BJ (cell line): ENCODE results near the gene HJURP. TPM values are rescaled to one million over a fixed set of nuclear protein-coding genes. Genes with fewer than 3 reads are reported as not detected.
"Not testable (repeated sequence)": the region's sequence is repeated elsewhere in the genome, so short reads cannot be mapped to it uniquely, and the experiment has no call there.

Experiments
- CTCF ChIA-PET: fragments of 350-600 bp; formaldehyde crosslinking; extraction: SDS; loops from one replicate; lab custom pipeline; 2021; ENCODE audit warnings: antibody characterized with exemption, inconsistent platforms; lab: Yijun Ruan, JAX
- POLR2A ChIA-PET: fragments of 300-600 bp; sonication (Branson Sonifier 250); formaldehyde crosslinking; extraction: SDS; loops from one replicate; lab custom pipeline; 2021; ENCODE audit warnings: antibody characterized with exemption; lab: Charles Lee
- DNase-seq: peaks from one replicate; pipeline ENCODE4 v3.0.0-alpha.2; 2011; ENCODE audit warnings: low read depth
- H3K27me3 ChIP-seq: 2 replicates; pipeline ENCODE4 v1.6.0; 2011; ENCODE audit warnings: low read length; ENCODE audit not compliant: control insufficient read depth, insufficient read depth
- H3K36me3 ChIP-seq: 2 replicates; pipeline ENCODE4 v1.5.1; 2011; ENCODE audit warnings: low read length; ENCODE audit not compliant: control insufficient read depth, insufficient read depth
- H3K4me3 ChIP-seq: 2 replicates; pipeline ENCODE4 v1.5.1; 2011; ENCODE audit warnings: low read depth, mild to moderate bottlenecking, control low read depth, low read length
- polyA minus RNA-seq: library from RNA; depleted of rRNA, polyadenylated mRNA; stranded (reverse); fragments of >200 nt; gene quantifications from 2 replicates; pipeline ENCODE4 v1.2.3, GENCODE V29; 2011; rRNA and poly(A)+ RNA removed
- polyA plus RNA-seq: library from polyadenylated mRNA; depleted of rRNA; stranded (reverse); fragments of >200 nt; gene quantifications from 2 replicates; pipeline ENCODE4 v1.2.3, GENCODE V29; 2011; rRNA removed
- TF ChIP-seq, protein P1 (sequence below): IDR thresholded peaks from 2 replicates; pipeline ENCODE4 v1.5.1; 2011; ENCODE audit warnings: low read depth, mild to moderate bottlenecking, control low read depth, inconsistent platforms, low read length, moderate library complexity; ENCODE audit not compliant: insufficient read depth

HJURP gene, protein sequence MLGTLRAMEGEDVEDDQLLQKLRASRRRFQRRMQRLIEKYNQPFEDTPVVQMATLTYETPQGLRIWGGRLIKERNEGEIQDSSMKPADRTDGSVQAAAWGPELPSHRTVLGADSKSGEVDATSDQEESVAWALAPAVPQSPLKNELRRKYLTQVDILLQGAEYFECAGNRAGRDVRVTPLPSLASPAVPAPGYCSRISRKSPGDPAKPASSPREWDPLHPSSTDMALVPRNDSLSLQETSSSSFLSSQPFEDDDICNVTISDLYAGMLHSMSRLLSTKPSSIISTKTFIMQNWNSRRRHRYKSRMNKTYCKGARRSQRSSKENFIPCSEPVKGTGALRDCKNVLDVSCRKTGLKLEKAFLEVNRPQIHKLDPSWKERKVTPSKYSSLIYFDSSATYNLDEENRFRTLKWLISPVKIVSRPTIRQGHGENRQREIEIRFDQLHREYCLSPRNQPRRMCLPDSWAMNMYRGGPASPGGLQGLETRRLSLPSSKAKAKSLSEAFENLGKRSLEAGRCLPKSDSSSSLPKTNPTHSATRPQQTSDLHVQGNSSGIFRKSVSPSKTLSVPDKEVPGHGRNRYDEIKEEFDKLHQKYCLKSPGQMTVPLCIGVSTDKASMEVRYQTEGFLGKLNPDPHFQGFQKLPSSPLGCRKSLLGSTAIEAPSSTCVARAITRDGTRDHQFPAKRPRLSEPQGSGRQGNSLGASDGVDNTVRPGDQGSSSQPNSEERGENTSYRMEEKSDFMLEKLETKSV
- polyA plus RNA-seq (30.5 and 46.2 TPM in 2 replicates), polyA minus RNA-seq (45.2 and 74.5 TPM in 2 replicates)

DNA sequence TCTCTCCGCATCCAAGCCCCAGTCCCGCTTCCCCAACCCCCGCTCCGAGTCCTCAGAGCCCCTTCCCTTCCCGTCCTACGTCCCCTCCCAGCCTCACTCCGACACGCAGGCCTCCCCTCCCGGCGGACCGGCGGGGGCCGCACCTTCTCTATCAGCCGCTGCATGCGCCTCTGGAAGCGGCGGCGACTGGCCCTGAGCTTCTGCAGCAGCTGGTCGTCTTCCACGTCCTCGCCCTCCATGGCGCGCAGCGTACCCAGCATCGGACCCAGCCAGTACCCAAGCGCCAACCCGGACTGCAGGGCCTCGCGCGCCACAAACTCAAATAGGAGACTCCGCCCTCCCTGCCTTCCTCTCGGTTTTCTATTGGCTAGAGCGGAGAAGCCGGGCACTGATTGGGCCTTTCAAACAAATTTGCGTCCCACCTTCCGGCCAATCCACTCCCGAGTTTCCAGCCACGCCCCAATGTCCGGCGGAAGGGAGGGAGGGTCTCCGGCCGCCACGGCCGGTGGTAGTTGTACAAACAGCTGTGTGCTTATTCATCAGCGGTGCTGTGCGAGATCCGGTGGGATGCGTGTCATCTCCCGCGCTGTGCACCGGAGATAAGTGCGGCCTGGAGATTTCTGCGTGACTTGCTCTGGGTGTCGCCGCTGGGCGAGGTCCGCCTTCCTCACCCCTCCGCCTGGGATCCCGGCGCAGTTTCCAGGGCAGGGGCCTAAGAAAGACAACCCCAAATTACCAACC is at the start of gene HJURP:
TSS of gene HJURP (minus strand) at position 295 of the 741 bp plus-strand sequence. CDS start at position 260, 35 bp downstream.
- POLR2A ChIA-PET, result no interaction called here

DNA sequence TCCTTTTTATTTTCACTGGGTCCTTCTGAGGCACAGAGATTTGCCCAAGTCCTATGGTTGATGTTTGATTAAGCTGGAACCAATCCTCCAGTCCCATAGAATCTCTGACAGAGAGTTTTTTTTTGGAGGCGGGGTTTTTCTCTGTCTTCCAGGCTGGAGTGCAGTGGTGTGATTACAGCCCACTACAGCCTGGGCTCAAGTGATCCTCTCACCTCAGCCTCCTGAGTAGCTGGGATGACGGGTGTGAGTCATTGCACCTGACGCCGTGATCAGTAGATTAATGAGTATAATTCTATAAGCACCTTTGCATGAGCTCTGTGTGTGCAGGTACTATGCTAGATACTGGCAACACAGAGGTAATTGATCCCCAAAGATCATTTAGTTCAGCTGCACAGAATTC is 47.5 kb upstream of the HJURP start:
- no peak overlapping the region for H3K4me3 ChIP-seq
- ChIA-PET POLR2A (no interaction called here), CTCF (interaction anchor here (1.3 kb wide), 1 partner anchor 22 kb away, joined by 3 read pairs; no protein-coding TSS in a partner anchor)
- TF ChIP-seq, protein P1, sequence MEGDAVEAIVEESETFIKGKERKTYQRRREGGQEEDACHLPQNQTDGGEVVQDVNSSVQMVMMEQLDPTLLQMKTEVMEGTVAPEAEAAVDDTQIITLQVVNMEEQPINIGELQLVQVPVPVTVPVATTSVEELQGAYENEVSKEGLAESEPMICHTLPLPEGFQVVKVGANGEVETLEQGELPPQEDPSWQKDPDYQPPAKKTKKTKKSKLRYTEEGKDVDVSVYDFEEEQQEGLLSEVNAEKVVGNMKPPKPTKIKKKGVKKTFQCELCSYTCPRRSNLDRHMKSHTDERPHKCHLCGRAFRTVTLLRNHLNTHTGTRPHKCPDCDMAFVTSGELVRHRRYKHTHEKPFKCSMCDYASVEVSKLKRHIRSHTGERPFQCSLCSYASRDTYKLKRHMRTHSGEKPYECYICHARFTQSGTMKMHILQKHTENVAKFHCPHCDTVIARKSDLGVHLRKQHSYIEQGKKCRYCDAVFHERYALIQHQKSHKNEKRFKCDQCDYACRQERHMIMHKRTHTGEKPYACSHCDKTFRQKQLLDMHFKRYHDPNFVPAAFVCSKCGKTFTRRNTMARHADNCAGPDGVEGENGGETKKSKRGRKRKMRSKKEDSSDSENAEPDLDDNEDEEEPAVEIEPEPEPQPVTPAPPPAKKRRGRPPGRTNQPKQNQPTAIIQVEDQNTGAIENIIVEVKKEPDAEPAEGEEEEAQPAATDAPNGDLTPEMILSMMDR, result no peak
- no peaks in the 10 kb centered on the region for H3K36me3 ChIP-seq
- H3K27me3 ChIP-seq, result no peaks in the 10 kb centered on the region; the same call in 1 of the 2 replicates
- DNase-seq, result no peak

More for the DNA sequence above, at the start of gene HJURP:
- CTCF ChIA-PET, result no interaction called here
- TF ChIP-seq, protein P1, result no peak
- peak; percentile 78 for DNase-seq
- no peaks in the 10 kb centered on the region for H3K27me3 ChIP-seq
- no peaks in the 10 kb centered on the region for H3K36me3 ChIP-seq
- H3K4me3 ChIP-seq, result peak within 1 kb of the TSS; percentile 91

DNA sequence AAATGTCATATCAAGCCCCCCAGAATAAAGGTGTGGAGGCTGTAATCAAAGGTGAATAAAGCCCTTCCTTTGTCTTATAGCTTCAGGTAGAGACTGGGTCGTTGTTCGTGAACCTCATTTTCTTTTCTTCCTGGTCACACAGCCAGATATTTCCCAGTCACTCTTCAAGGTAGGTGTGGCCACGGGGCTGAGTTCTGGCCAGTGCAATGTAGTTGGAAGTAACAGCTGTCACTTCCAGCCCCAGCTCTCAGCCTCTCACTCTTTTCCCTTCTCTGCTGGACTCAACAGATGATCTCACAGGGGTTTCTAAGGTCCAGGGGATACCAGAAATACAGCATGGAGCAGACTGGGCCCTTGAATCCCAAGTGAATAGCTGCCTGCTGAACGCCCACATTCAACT is 47.0 kb upstream of the HJURP start:
- ChIA-PET POLR2A (no interaction called here), CTCF (interaction anchor here (1.3 kb wide), 1 partner anchor 21 kb away, joined by 3 read pairs; no protein-coding TSS in a partner anchor)
- TF ChIP-seq, protein P1, result no peak
- H3K27me3 ChIP-seq, result no peaks in the 10 kb centered on the region; the same call in 1 of the 2 replicates
- H3K4me3 ChIP-seq, result no peak overlapping the region
- no peaks in the 10 kb centered on the region for H3K36me3 ChIP-seq
- no peak for DNase-seq

DNA sequence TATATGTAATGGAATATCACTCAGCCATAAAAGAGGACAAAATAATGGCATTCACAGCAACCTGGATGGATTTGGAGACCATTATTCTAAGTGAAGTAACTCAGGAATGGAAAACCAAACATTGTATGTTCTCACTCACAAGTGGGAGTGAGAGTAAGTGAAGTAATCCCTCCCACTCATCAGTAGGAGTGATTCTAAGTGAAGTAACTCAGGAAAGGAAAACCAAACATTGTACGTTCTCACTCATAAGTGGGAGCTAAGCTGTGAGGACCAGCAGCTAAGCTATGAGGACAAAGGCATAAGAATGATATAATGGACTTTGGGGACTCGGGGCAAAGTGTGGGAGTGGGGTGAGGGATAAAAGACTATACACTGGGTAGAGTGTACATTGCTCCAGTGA is 41.9 kb upstream of the HJURP start:
- DNase-seq, H3K36me3 ChIP-seq, H3K4me3 ChIP-seq, CTCF ChIA-PET, H3K27me3 ChIP-seq, POLR2A ChIA-PET: not testable (repeated sequence)

- Histone ChIP-seq H3K27me3 (no peaks in the 10 kb centered on the region), H3K36me3 (no peaks in the 10 kb centered on the region), H3K4me3 (no peak overlapping the region)
- TF ChIP-seq, protein P1, result no peak
- ChIA-PET POLR2A (no interaction called here), CTCF (no interaction called here)
- no peak for DNase-seq
Observed at GRCh38 chr2:233892793-233893192, 38.5 kb upstream of the HJURP start.
